GM13976 (cell line): ENCODE data around the gene SMYD3.

Experiments used
- DNase-seq: peaks from one replicate; pipeline ENCODE4 v3.0.0; 2012; ENCODE audit warnings: low spot score
- CTCF ChIP-seq: IDR thresholded peaks from 2 replicates; pipeline ENCODE4 v1.5.1; 2012; ENCODE audit warnings: borderline replicate concordance, mild to moderate bottlenecking; ENCODE audit not compliant: insufficient read depth; ENCODE audit errors: extremely low read depth, missing control alignments, control extremely low read depth
- in situ Hi-C: fragments of 300-500 bp; cut with MboI; formaldehyde crosslinking; loops from one replicate; pipeline ENCODE4 v1.12.0; 2022; ENCODE audit warnings: low sequenced_read_pairs, mixed read lengths, inconsistent platforms; ENCODE audit not compliant: unreplicated experiment

Gene SMYD3

DNA sequence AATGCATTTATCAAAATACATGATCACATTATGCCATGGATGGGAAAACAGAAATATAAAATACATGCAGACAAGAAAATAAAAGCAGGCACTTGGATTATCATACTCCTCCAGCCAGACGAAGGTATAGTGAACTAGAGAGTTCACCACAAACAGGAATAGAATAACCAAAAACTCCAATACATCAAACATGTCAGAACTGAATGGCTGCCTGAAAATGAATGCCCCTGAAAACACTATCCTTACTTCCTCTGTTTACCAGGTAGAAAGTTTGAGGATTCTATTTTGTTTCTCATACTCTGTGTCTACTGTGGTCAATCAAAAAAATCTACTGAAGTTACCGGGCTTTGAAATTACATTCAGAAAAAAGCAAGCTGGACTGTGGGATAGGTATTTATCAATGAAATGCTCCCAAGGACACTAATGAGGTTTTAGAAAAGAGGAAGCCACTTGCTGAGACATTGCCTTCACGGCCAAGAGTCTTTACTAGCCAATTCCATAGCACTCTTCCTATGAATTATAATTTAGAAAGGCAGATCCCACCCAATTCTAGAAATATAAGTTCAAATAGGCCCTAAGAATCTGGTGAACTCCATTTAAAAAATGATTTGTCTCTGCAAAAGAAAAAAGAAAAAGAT, 197.7 kb downstream of the SMYD3 start:
- DNase-seq: no peak
- in situ Hi-C loops: no loop called here
- no peak for TF ChIP-seq CTCF

DNA sequence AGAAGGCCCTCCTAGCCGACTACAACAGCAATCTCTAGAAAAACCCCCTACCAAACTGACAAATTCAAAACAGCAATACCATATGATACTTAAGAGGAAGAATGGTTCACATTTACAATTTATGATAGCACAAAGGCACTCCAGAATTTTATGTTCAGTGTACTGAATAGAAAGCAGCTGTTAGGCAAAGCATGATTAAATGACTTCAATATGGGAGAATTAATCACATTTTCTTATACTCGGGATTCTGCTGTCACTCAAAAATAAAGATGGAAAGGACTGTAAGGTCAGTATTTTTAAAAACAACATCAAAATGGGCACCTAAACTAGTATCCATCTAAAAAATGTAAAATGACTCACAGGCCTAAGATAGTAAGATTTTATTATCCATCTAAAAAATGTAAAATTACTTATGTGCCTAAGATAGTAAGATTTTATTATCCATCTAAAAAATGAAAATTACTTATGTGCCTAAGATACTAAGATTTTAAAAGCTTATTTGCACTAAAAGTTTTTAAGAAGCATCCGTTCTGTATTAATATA, 198.5 kb downstream of the SMYD3 start:
- in situ Hi-C loops: no loop called here
- TF ChIP-seq CTCF: no peak
- no peak for DNase-seq

- no peak for TF ChIP-seq CTCF
- in situ Hi-C loops: no loop called here
- no peak for DNase-seq
These were observed 200.6 kb downstream of the SMYD3 start for GRCh38 chr1:246306415-246307037.

DNA sequence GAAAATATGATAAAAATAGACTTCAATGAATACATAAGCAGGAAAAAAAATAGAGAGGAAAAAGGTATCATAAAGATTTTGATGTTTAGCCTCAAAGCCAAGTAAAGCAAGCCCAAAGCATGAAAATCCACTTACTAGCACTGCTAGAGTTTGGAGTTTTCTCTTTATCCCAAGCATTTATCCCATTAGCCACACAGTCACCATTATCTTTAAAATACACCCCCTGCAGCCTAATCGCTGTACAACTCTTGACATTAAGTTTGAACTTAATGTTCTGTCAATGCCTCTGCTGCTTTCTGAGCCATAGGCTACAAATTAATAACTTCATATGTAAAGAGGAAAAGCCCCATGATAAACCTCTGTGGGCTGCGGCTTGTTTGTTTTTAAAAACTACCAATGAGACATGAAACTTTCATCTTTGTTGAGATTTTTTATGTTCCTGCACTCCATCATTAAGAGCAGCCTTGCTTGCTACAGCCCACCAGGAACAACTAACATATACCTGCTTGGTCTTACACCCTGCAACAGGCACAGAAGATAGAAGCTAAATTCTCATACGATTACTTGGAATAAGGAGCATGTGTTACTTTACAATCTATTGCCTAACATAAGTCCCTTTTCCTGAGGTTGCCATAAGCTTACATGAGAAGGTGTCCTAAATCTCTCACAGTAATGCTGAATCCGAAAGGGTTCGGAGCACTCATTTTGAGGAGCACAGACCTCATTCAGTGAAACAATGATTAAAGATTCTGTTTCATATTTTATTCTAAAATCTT, 202.4 kb downstream of the SMYD3 start:
- in situ Hi-C loops: no loop called here
- no peak for DNase-seq
- no peak for TF ChIP-seq CTCF

GRCh38 chr1:246302711-246303317, 204.3 kb downstream of the SMYD3 start:
- no peak for DNase-seq

DNA sequence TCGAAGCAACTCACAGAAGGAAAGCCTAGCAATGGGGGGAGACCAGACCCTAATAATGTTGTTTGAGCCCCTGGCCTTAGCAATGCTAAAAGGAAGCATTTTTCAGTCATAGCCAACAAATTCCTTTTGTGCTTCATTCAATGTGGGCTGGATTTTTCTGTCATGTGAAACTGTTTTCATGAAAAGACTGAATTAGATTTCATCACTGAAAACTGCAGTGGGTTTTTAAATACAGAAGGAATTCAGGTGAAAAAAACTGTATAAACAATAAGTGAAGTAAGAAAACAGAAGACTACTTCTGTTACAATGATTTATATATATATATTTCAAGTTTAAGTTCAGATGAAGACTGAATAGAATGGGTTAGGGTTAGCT, 204.8 kb downstream of the SMYD3 start:
- no peak for TF ChIP-seq CTCF
- no peak for DNase-seq
- in situ Hi-C loops: no loop called here

More at GRCh38 chr1:246302711-246303317, 204.3 kb downstream of the SMYD3 start:
- in situ Hi-C loops: no loop called here
- no peak for TF ChIP-seq CTCF
